ENCODE data around the gene RBCK1.
"Not testable (repeated sequence)": the region's sequence is repeated elsewhere in the genome, so short reads cannot be mapped to it uniquely, and the experiment has no call there.

The RBCK1 gene

DNA sequence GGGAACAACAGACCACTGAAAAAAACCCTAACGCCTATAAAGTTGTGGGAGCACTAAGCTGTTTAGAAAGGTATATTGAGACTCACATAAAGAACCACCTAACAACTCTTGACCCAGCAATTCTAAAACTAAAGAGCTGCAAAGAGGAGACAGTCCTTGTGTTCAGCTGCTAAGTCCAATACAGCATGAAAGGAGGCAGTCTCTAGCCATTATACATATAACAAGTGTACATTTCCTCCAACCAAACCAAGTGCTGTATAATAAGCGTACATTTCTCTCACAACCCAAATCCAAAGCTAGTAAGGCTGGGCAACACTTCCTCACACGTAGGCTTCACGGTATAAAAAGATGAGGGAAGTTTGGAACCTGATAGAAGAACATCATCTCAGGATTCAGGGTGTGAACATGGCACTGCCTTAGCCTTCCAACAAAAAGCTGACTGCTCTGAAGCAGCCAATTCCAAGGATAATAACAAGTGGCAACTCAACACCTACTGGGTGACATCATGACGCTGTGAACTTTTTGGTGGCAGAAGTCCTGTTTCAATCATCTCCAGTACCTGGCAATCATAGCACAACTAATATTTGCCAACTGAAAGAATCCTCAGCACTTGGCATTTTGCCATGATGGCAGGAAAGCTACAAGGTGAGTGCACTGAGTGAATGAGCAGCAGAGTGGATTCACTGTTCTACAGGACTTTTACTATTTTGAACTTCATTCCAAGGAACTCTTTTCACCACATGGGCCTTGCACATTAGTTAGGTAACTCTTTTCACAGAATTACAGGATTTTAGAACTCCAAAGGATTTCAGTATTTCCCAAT, 37.6 kb downstream of the RBCK1 start (continued):
- TF ChIP-seq ARNTL (CRISPR knock-in tag; IDR thresholded peaks at IDR 0.05; ENCODE audit: borderline replicate concordance, low read depth) (no peak), TCF4 (CRISPR knock-in tag; IDR thresholded peaks at IDR 0.05; ENCODE audit: borderline replicate concordance) (no peak), ZNF565 (CRISPR knock-in tag; conservative IDR thresholded peaks at IDR 0.05; ENCODE audit: low read depth) (no peak), ZFP3 (CRISPR knock-in tag; IDR thresholded peaks at IDR 0.05) (no peak)

DNA sequence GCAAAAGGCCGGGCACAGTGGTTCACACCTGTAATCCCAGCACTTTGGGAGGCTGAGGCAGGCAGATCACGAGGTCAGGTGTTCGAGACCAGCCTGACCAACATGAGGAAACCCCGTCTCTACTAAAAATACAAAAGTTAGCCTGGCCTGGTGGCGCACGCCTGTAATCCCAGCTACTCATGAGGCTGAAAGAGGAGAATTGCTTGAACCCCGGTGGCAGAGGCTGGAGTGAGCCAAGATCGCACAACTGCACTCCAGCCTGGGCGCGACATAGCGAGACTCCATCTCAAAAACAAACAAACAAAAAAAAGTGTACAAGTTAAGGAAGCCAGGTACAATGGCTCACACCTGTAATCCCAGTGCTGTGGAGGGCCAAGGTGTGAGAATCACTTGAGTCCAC, 43.9 kb downstream of the RBCK1 start:
- not testable (repeated sequence) for ATAC-seq

DNA sequence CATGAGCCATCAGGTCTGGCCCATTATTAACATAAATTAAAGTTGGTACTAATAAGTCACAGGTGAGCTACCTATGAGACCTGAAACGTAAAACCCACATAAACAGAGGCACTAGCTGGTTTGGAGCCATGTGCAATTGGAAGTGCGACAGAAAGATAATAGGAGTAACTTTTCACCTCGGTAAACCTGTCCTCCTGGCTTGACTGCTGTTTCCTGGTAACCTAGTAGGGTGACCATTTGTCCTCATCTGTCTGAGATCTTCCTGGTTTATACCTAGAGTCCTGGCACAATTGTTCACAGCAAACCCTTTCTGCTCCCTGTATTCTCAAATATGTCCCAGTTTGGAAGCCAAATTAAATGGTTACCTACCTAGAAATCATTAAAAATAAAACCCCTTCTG, 46.9 kb downstream of the RBCK1 start:
- TF ChIP-seq TCF4 (CRISPR knock-in tag; IDR thresholded peaks at IDR 0.05; ENCODE audit: borderline replicate concordance) (no peak), ZC3H10 (CRISPR knock-in tag; IDR thresholded peaks at IDR 0.05) (no peak), ZNF8 (CRISPR knock-in tag; IDR thresholded peaks at IDR 0.05) (no peak), ZNF70 (CRISPR knock-in tag; IDR thresholded peaks at IDR 0.05) (no peak), PPARA (CRISPR knock-in tag; IDR thresholded peaks at IDR 0.05; ENCODE audit: borderline replicate concordance) (no peak), ZNF565 (CRISPR knock-in tag; conservative IDR thresholded peaks at IDR 0.05; ENCODE audit: low read depth) (no peak), GLIS3 (CRISPR knock-in tag; IDR thresholded peaks at IDR 0.05) (no peak), RARB (CRISPR knock-in tag; IDR thresholded peaks at IDR 0.05) (no peak), ZFP3 (CRISPR knock-in tag; IDR thresholded peaks at IDR 0.05) (no peak), ARNTL (CRISPR knock-in tag; IDR thresholded peaks at IDR 0.05; ENCODE audit: borderline replicate concordance, low read depth) (no peak), CSDC2 (CRISPR knock-in tag; IDR thresholded peaks at IDR 0.05) (no peak), OSR1 (CRISPR knock-in tag; IDR thresholded peaks at IDR 0.05) (no peak), SNAI2 (CRISPR knock-in tag; IDR thresholded peaks at IDR 0.05) (no peak), ISL1 (CRISPR knock-in tag; IDR thresholded peaks at IDR 0.05) (no peak), BACH2 (CRISPR knock-in tag; IDR thresholded peaks at IDR 0.05; ENCODE audit: borderline replicate concordance) (no peak), ZFP30 (CRISPR knock-in tag; IDR thresholded peaks at IDR 0.05) (no peak)
- TF ChIP-seq, protein P1, sequence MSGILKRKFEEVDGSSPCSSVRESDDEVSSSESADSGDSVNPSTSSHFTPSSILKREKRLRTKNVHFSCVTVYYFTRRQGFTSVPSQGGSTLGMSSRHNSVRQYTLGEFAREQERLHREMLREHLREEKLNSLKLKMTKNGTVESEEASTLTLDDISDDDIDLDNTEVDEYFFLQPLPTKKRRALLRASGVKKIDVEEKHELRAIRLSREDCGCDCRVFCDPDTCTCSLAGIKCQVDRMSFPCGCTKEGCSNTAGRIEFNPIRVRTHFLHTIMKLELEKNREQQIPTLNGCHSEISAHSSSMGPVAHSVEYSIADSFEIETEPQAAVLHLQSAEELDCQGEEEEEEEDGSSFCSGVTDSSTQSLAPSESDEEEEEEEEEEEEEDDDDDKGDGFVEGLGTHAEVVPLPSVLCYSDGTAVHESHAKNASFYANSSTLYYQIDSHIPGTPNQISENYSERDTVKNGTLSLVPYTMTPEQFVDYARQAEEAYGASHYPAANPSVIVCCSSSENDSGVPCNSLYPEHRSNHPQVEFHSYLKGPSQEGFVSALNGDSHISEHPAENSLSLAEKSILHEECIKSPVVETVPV (CRISPR knock-in tag; IDR thresholded peaks at IDR 0.05) = no peak
- TF ChIP-seq, protein P2, sequence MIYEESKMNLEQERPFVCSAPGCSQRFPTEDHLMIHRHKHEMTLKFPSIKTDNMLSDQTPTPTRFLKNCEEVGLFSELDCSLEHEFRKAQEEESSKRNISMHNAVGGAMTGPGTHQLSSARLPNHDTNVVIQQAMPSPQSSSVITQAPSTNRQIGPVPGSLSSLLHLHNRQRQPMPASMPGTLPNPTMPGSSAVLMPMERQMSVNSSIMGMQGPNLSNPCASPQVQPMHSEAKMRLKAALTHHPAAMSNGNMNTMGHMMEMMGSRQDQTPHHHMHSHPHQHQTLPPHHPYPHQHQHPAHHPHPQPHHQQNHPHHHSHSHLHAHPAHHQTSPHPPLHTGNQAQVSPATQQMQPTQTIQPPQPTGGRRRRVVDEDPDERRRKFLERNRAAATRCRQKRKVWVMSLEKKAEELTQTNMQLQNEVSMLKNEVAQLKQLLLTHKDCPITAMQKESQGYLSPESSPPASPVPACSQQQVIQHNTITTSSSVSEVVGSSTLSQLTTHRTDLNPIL (CRISPR knock-in tag; IDR thresholded peaks at IDR 0.05; ENCODE audit: low read depth) = no peak
- TF ChIP-seq, protein P3, sequence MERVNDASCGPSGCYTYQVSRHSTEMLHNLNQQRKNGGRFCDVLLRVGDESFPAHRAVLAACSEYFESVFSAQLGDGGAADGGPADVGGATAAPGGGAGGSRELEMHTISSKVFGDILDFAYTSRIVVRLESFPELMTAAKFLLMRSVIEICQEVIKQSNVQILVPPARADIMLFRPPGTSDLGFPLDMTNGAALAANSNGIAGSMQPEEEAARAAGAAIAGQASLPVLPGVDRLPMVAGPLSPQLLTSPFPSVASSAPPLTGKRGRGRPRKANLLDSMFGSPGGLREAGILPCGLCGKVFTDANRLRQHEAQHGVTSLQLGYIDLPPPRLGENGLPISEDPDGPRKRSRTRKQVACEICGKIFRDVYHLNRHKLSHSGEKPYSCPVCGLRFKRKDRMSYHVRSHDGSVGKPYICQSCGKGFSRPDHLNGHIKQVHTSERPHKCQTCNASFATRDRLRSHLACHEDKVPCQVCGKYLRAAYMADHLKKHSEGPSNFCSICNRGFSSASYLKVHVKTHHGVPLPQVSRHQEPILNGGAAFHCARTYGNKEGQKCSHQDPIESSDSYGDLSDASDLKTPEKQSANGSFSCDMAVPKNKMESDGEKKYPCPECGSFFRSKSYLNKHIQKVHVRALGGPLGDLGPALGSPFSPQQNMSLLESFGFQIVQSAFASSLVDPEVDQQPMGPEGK (CRISPR knock-in tag; IDR thresholded peaks at IDR 0.05; ENCODE audit: borderline replicate concordance) = no peak
- TF ChIP-seq, protein P4, sequence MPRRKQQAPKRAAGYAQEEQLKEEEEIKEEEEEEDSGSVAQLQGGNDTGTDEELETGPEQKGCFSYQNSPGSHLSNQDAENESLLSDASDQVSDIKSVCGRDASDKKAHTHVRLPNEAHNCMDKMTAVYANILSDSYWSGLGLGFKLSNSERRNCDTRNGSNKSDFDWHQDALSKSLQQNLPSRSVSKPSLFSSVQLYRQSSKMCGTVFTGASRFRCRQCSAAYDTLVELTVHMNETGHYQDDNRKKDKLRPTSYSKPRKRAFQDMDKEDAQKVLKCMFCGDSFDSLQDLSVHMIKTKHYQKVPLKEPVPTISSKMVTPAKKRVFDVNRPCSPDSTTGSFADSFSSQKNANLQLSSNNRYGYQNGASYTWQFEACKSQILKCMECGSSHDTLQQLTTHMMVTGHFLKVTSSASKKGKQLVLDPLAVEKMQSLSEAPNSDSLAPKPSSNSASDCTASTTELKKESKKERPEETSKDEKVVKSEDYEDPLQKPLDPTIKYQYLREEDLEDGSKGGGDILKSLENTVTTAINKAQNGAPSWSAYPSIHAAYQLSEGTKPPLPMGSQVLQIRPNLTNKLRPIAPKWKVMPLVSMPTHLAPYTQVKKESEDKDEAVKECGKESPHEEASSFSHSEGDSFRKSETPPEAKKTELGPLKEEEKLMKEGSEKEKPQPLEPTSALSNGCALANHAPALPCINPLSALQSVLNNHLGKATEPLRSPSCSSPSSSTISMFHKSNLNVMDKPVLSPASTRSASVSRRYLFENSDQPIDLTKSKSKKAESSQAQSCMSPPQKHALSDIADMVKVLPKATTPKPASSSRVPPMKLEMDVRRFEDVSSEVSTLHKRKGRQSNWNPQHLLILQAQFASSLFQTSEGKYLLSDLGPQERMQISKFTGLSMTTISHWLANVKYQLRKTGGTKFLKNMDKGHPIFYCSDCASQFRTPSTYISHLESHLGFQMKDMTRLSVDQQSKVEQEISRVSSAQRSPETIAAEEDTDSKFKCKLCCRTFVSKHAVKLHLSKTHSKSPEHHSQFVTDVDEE (CRISPR knock-in tag; IDR thresholded peaks at IDR 0.05) = no peak
- ATAC-seq = no peak

DNA sequence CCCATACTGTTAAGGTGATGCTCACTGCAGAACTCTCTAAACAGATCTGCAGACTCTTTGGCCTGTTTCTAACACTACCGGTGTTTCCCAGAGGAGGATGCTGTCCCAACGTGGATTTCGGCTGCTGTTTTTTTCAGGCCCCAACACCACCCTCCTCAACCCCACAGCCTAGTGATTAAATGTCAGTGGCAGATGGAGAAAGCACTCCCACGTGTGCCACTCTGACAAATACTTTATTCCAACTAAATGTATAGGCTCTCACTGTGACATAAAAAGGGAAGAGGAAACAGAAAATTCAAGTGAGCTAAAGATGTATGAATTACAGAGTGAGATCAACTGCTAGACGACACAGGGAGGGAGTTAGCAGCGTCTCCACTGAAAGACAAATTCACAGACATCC, 50.7 kb downstream of the RBCK1 start:
- no peak for TF ChIP-seq PPARA (CRISPR knock-in tag; IDR thresholded peaks at IDR 0.05; ENCODE audit: borderline replicate concordance)
- TF ChIP-seq, protein P5, sequence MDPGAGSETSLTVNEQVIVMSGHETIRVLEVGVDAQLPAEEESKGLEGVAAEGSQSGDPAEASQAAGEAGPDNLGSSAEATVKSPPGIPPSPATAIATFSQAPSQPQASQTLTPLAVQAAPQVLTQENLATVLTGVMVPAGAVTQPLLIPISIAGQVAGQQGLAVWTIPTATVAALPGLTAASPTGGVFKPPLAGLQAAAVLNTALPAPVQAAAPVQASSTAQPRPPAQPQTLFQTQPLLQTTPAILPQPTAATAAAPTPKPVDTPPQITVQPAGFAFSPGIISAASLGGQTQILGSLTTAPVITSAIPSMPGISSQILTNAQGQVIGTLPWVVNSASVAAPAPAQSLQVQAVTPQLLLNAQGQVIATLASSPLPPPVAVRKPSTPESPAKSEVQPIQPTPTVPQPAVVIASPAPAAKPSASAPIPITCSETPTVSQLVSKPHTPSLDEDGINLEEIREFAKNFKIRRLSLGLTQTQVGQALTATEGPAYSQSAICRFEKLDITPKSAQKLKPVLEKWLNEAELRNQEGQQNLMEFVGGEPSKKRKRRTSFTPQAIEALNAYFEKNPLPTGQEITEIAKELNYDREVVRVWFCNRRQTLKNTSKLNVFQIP (CRISPR knock-in tag; IDR thresholded peaks at IDR 0.05; ENCODE audit: borderline replicate concordance, low read depth) = no peak
- no peak for TF ChIP-seq ESRRG (CRISPR knock-in tag; IDR thresholded peaks at IDR 0.05)
- TF ChIP-seq GLIS3 (CRISPR knock-in tag; IDR thresholded peaks at IDR 0.05) = no peak
- TF ChIP-seq, protein P1 (CRISPR knock-in tag; IDR thresholded peaks at IDR 0.05) = no peak
- ATAC-seq = no peak

Data from SK-N-SH treated with all-trans-retinoic acid at 6 μM for 48 hours (cell line).